Activated T-helper 17 cell treated with anti-CD3 and anti-CD28 coated beads, Interleukin-2, amount 50 U/mL, for 72 hours (primary cell): ENCODE results near the gene YWHAH. TPM values are rescaled to one million over a fixed set of nuclear protein-coding genes. Genes with fewer than 3 reads are reported as not detected.

Source experiments
- ATAC-seq: fragments of 150-1000 bp; cut with Tn5 transposase; replicated peaks from 2 replicates; pipeline ENCODE4 v1.10.0; 2021; ENCODE audit warnings: mild to moderate bottlenecking, moderate library complexity
- H3K27ac Mint-ChIP-seq: one replicate; pipeline ENCODE4 v1.8.0; 2022; ENCODE audit warnings: mixed read lengths
- H3K27me3 Mint-ChIP-seq: one replicate; pipeline ENCODE4 v1.8.0; 2022; ENCODE audit warnings: mixed read lengths
- H3K36me3 Mint-ChIP-seq: one replicate; pipeline ENCODE4 v1.8.0; 2022; ENCODE audit warnings: low read depth, mild to moderate bottlenecking, mixed read lengths
- H3K4me1 Mint-ChIP-seq: one replicate; pipeline ENCODE4 v1.8.0; 2022; ENCODE audit warnings: mixed read lengths
- H3K4me3 Mint-ChIP-seq: one replicate; pipeline ENCODE4 v1.8.0; 2022; ENCODE audit warnings: mild to moderate bottlenecking, mixed read lengths
- H3K9me3 Mint-ChIP-seq: one replicate; pipeline ENCODE4 v1.8.0; 2022; ENCODE audit warnings: mixed read lengths
- total RNA-seq, 2 donors: library from RNA; stranded (reverse); gene quantifications; one replicate each; pipeline ENCODE4 v1.2.3, GENCODE V29; 2022

YWHAH gene
- total RNA-seq, 2 donors from 2014 or later: 168 to 211 TPM

DNA sequence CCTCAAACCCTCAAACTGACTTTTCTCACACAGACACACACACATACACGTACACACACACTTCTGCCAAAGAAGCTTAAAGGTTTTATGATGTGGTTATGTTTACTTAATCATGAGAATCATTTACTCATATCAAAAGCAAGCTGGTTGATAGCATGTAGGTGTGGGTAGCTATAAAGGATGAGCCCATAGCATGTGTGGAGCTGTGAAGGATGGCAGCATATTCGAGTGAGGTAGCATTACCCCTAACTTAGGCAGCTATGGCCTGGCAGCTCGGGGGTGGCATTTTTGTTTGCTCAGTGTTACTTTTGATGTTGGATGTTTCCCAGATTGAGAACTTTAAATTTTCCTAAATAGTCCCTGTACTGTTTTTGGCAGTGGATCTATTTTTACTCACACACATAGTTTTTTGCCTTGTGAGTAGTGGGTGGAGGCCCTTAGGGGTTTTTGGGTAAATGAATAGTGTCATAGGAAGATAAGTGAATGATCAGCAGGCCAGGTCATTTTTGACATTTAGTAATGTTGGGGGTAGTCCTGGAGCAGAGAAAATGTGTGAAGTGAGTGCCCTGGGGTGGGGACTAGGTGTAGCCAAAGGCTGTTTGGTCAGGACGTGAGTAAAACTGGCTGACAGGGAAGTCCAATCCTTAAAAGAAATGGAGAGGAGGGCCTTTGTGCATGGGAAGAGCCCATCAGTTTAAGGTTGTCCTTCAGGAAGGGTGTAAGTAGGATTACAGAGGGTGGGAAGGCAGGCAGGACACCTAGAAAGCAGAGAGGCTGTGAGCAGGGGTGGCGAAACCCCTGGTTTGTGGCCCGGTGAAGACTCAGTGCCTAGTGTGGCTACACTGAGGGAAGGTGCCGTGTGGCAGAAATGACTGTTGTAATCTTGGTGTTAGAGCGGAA lies 7.1 kb downstream of the YWHAH start:
- peaks cover 96% of the 10 kb centered on the region for H3K36me3 Mint-ChIP-seq

DNA sequence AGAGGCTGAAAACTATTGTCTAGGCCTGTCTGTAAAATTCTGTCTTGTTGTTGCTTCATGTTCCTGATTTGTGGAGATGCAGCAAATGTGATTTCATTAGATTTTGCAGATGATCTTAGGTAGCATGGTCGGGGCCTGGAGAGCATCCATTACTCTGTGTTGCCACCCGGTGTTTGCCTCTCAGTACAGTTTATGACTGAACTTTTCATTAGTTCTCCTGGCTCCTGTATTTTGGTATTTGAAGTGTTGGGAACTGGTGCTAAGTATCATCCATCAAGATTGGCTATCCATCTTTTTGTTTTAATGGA lies 7.7 kb downstream of the YWHAH start:
- Mint-ChIP-seq H3K36me3 (peaks cover 100% of the 10 kb centered on the region), H3K27me3 (no peaks in the 10 kb centered on the region)

More for the DNA sequence above, 7.1 kb downstream of the YWHAH start:
- ATAC-seq: peak; percentile 80
- Mint-ChIP-seq H3K27me3 (no peaks in the 10 kb centered on the region), H3K4me3 (peak overlapping the region; percentile 77), H3K9me3 (peaks cover 4% of the 10 kb centered on the region), H3K27ac (peak overlapping the region; percentile 92), H3K4me1 (peaks cover 63% of the 10 kb centered on the region)

DNA sequence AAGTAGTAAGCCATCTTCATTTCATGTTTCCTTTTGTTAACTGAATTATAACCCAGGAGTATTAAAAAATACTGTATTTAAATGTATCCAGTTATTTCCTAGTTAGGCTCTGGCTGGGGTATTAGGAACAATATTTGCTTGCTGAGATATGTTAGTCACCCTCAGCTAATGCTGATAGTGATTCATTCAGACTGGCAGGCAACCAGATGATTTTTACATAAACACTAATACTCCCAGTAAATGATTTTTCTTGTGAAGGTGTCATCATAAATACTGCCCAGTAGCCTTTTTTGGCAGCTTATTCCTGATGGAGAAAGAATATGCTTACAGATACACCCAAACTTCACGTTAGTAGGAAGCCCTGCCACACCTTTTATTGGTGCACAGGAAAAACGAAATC lies 8.1 kb downstream of the YWHAH start:
- peak overlapping the region; percentile 92 for H3K27ac Mint-ChIP-seq
- H3K27me3 Mint-ChIP-seq: no peaks in the 10 kb centered on the region
- H3K4me3 Mint-ChIP-seq: peak overlapping the region; percentile 77
- H3K9me3 Mint-ChIP-seq: peaks cover 4% of the 10 kb centered on the region
- peaks cover 67% of the 10 kb centered on the region for H3K4me1 Mint-ChIP-seq
- H3K36me3 Mint-ChIP-seq: peaks cover 100% of the 10 kb centered on the region
- ATAC-seq: no peak

More for the DNA sequence above, 7.7 kb downstream of the YWHAH start:
- peaks cover 67% of the 10 kb centered on the region for H3K4me1 Mint-ChIP-seq
- peak overlapping the region; percentile 77 for H3K4me3 Mint-ChIP-seq
- ATAC-seq: no peak
- peak overlapping the region; percentile 92 for H3K27ac Mint-ChIP-seq
- H3K9me3 Mint-ChIP-seq: peaks cover 4% of the 10 kb centered on the region

GRCh38 chr22:31953261-31953660 lies 8.9 kb downstream of the YWHAH start:
- peaks cover 4% of the 10 kb centered on the region for H3K9me3 Mint-ChIP-seq
- no peak for ATAC-seq
- peaks cover 70% of the 10 kb centered on the region for H3K4me1 Mint-ChIP-seq
- peaks cover 100% of the 10 kb centered on the region for H3K36me3 Mint-ChIP-seq
- no peaks in the 10 kb centered on the region for H3K27me3 Mint-ChIP-seq
- peak overlapping the region; percentile 77 for H3K4me3 Mint-ChIP-seq
- peak overlapping the region; percentile 92 for H3K27ac Mint-ChIP-seq

- H3K27ac Mint-ChIP-seq: peak overlapping the region; percentile 92
- H3K36me3 Mint-ChIP-seq: peaks cover 88% of the 10 kb centered on the region
- H3K4me1 Mint-ChIP-seq: peaks cover 79% of the 10 kb centered on the region
- H3K27me3 Mint-ChIP-seq: no peaks in the 10 kb centered on the region
- peaks cover 4% of the 10 kb centered on the region for H3K9me3 Mint-ChIP-seq
- H3K4me3 Mint-ChIP-seq: peak overlapping the region; percentile 77
- peak; percentile 15 for ATAC-seq
Observed at GRCh38 chr22:31954535-31955523, 10.5 kb downstream of the YWHAH start.

GRCh38 chr22:31956360-31956759 lies 12.0 kb downstream of the YWHAH start:
- Mint-ChIP-seq H3K4me1 (peaks cover 68% of the 10 kb centered on the region), H3K36me3 (peaks cover 73% of the 10 kb centered on the region), H3K27me3 (no peaks in the 10 kb centered on the region), H3K4me3 (peak overlapping the region; percentile 77), H3K9me3 (peaks cover 4% of the 10 kb centered on the region), H3K27ac (peak overlapping the region; percentile 92)
- peak; percentile 33 for ATAC-seq

DNA sequence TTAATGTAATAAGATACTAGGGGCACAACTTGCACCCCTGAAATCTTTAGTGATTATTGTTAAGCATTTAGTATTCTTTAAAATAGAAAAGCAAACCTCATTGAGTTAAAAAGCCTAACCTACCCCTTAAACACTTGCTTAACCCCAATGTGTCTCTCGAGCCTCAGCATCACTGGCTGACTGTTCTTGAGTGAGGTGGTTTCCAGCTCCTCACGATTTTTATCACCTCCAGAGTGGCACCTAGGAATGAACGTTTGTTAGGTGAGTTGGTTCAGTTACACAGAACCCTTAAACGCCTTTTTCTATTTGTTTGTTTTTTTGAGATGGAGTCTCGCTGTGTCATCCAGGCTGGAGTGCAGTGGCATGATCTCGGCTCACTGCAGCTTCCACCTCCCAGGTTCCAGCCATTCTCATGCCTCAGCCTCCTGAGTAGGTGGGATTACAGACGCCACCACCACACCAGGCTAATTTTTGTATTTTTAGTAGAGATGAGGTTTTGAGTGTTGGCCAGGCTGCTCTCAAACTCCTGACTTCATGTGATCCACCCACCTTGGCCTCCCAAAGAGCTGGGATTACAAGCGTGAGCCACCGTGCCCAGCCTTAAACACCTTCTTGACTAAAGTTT lies 13.7 kb downstream of the YWHAH start:
- H3K4me1 Mint-ChIP-seq: peaks cover 60% of the 10 kb centered on the region
- H3K4me3 Mint-ChIP-seq: peak overlapping the region; percentile 77
- no peaks in the 10 kb centered on the region for H3K27me3 Mint-ChIP-seq
- H3K36me3 Mint-ChIP-seq: peaks cover 56% of the 10 kb centered on the region
- H3K27ac Mint-ChIP-seq: peak overlapping the region; percentile 67
- H3K9me3 Mint-ChIP-seq: peaks cover 4% of the 10 kb centered on the region
- ATAC-seq: peak; percentile 39

- peaks cover 4% of the 10 kb centered on the region for H3K9me3 Mint-ChIP-seq
- peaks cover 54% of the 10 kb centered on the region for H3K4me1 Mint-ChIP-seq
- ATAC-seq: peak; percentile 70
- peak overlapping the region; percentile 67 for H3K27ac Mint-ChIP-seq
- no peaks in the 10 kb centered on the region for H3K27me3 Mint-ChIP-seq
- peaks cover 49% of the 10 kb centered on the region for H3K36me3 Mint-ChIP-seq
- peak overlapping the region; percentile 77 for H3K4me3 Mint-ChIP-seq
Observed at GRCh38 chr22:31958625-31959239, 14.4 kb downstream of the YWHAH start.

DNA sequence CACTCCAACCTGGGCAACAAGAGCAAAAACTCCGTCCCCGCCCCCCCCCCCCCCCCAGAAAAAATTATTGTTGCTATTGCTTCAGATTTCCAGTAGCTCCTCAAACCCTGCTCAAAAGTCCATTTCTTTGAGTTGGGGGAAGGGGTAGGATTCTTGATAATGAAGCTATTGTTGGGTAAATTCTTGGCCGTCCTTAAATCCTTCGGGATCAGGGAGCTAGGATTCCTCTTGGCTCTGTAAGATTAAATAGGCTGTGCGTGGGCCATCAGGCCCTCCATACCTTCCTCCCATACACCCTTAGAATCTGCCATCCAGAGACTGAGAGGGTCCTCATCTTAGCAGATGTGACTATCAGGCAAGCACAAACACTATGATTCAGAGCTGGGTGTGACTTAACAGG lies 16.4 kb downstream of the YWHAH start:
- Mint-ChIP-seq H3K9me3 (no peaks in the 10 kb centered on the region), H3K27ac (peak overlapping the region; percentile 22), H3K27me3 (no peaks in the 10 kb centered on the region), H3K4me1 (peaks cover 37% of the 10 kb centered on the region), H3K36me3 (peaks cover 29% of the 10 kb centered on the region), H3K4me3 (no peak overlapping the region)
- no peak for ATAC-seq

GRCh38 chr22:31962387-31963125 lies 18.2 kb downstream of the YWHAH start:
- Mint-ChIP-seq H3K4me1 (peaks cover 19% of the 10 kb centered on the region), H3K27me3 (no peaks in the 10 kb centered on the region), H3K36me3 (peaks cover 11% of the 10 kb centered on the region), H3K27ac (peak overlapping the region; percentile 49), H3K4me3 (no peak overlapping the region), H3K9me3 (no peaks in the 10 kb centered on the region)
- ATAC-seq: no peak

GRCh38 chr22:31968022-31968421 lies 23.7 kb downstream of the YWHAH start:
- no peak for ATAC-seq
- no peaks in the 10 kb centered on the region for H3K36me3 Mint-ChIP-seq
- H3K9me3 Mint-ChIP-seq: no peaks in the 10 kb centered on the region
- no peak overlapping the region for H3K27ac Mint-ChIP-seq
- H3K4me3 Mint-ChIP-seq: no peak overlapping the region
- H3K27me3 Mint-ChIP-seq: no peaks in the 10 kb centered on the region
- H3K4me1 Mint-ChIP-seq: peaks cover 7% of the 10 kb centered on the region

DNA sequence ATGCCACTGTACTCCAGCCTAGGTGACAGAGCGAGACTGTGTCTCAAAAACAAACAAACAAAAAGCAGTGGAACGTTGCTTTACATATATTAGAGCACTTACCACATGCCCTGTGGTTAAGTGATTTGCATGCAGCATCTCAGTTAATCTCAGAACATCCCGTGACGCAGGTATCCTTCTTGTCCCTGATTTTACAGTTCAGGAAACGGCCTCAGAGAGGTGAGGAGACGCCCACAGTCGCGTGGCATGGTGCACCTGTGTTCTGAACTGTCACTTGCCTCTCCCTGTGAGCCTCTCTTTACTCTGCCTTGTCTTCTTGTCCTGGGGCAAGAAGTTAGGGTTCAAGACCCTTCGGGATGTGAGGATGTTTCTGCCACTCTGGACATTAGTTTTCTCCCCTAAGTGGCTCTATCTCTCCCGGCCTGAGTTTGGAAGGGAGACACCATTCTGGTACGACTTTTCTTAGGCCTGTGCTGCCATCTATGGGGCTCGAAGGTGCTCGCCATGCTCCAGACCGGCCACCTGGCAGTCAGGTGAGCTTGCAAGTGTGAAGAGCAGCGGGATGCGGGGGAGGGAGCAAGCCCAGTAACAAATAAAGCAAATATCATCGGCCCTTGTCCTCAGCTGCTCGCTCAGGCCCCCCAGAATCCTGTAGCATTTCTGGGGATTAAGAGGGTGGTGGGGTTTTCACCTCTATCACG lies 25.6 kb downstream of the YWHAH start:
- Mint-ChIP-seq H3K27me3 (no peaks in the 10 kb centered on the region), H3K9me3 (no peaks in the 10 kb centered on the region), H3K4me1 (peaks cover 6% of the 10 kb centered on the region), H3K36me3 (no peaks in the 10 kb centered on the region), H3K27ac (peak overlapping the region; percentile 79), H3K4me3 (peak overlapping the region; percentile 86)
- ATAC-seq: peak; percentile 87
